Stimulated activated CD4-positive, alpha-beta T cell treated with anti-CD3 and anti-CD28 coated beads, Interleukin-15, amount 100 ng/mL, for 24 hours (primary cell): Measurements from ENCODE around the gene AQR.
"Not testable (repeated sequence)": the region's sequence is repeated elsewhere in the genome, so short reads cannot be mapped to it uniquely, and the experiment has no call there.

Experiments used
- DNase-seq: peaks from one replicate; pipeline ENCODE4 v3.0.0-alpha.2; 2020

The AQR gene

GRCh38 chr15:34969340-34970097 lies at the start of gene AQR:
AQR (minus strand) TSS chr15:34969742; CDS start chr15:34969613, 129 bp downstream.
- DNase-seq = peak; percentile 94

GRCh38 chr15:35014241-35014640 lies 44.7 kb upstream of the AQR start:
- no peak for DNase-seq

- DNase-seq = no peak
Measured at GRCh38 chr15:35013370-35013769, 43.8 kb upstream of the AQR start.

GRCh38 chr15:35007397-35007796 lies 37.9 kb upstream of the AQR start:
- DNase-seq = no peak

GRCh38 chr15:35005933-35006332 lies 36.4 kb upstream of the AQR start:
- DNase-seq = no peak

- no peak for DNase-seq
Measured at GRCh38 chr15:35003928-35004327, 34.4 kb upstream of the AQR start.

- no peak for DNase-seq
Measured at GRCh38 chr15:35000511-35000910, 31.0 kb upstream of the AQR start.

GRCh38 chr15:34999906-35000305 lies 30.4 kb upstream of the AQR start:
- DNase-seq = no peak

GRCh38 chr15:34994925-34995324 lies 25.4 kb upstream of the AQR start:
- no peak for DNase-seq

- DNase-seq = peak; percentile 44
Measured at GRCh38 chr15:34993877-34994276, 24.3 kb upstream of the AQR start.

- peak; percentile 15 for DNase-seq
Measured at GRCh38 chr15:34993412-34993811, 23.9 kb upstream of the AQR start.

GRCh38 chr15:34988027-34988902 lies 18.7 kb upstream of the AQR start, which contains the start of gene ZNF770:
ZNF770 (minus strand) TSS chr15:34988287; CDS start chr15:34983434, 4,853 bp downstream.
- peak; percentile 81 for DNase-seq

- DNase-seq = no peak
Measured at GRCh38 chr15:34987609-34988026, 18.1 kb upstream of the AQR start.

GRCh38 chr15:34986771-34987480 lies 17.4 kb upstream of the AQR start:
- no peak for DNase-seq

- no peak for DNase-seq
Measured at GRCh38 chr15:34986326-34986725, 16.8 kb upstream of the AQR start.

- DNase-seq = no peak
Measured at GRCh38 chr15:34984889-34985630, 15.5 kb upstream of the AQR start.

- no peak for DNase-seq
Measured at GRCh38 chr15:34976743-34977142, 7.2 kb upstream of the AQR start.

GRCh38 chr15:34976073-34976472 lies 6.5 kb upstream of the AQR start:
- DNase-seq = no peak

- no peak for DNase-seq
Measured at GRCh38 chr15:34973512-34973911, 4.0 kb upstream of the AQR start.

- DNase-seq = not testable (repeated sequence)
Measured at GRCh38 chr15:34970098-34970643, 629 bp upstream of the AQR start.

GRCh38 chr15:34964277-34964676 lies 5.3 kb downstream of the AQR start:
- DNase-seq = no peak

- DNase-seq = no peak
Measured at GRCh38 chr15:34953851-34954250, 15.7 kb downstream of the AQR start.
